ENCODE data around the gene BMPER.
A peak's percentile ranks its signal among the peaks of the same experiment; 100 is the strongest.

Gene BMPER

DNA sequence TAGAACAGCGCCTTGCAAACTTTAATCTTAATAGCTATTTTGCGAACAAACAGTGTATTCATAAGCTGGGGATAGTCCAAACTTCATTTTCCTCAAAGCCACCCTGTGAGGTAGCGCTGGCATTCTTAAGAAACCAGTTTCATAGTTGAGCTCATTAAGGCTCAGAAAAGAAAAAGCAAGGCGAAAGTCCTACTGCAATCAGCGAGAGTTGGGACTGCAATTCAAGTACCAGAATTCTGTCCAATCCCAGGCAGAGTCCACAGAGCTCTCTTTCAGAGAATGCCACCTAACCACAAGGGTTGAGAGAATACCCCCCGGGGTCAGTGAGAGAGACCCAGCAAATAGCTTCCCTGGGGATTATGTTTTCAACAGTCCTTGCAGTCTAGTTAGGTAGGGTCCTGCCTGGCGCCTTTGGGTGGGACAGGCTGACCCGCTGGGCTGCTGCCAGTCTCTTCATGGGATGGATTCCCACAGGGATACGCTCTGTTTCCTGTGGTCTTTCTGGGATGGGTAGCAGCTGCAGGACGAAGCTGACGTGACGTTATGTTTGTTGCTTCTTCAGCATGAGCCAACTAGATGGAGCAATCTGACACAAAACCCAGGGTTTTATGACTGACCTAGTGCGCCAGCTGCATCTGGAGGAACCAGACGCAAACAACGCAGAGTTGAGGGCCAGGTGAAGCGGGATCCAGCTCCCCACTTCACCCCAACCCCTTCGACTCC, 16.0 kb downstream of the BMPER start:
- Mint-ChIP-seq H3K4me1 (ENCODE audit: low read depth in 2 of 2) (no peaks in the 10 kb centered on the region), H3K4me3 (no peak overlapping the region), H3K27ac (no peak overlapping the region), H3K27me3 (peaks cover 33 to 62% of the 10 kb centered on the region in 2 donors), H3K36me3 (ENCODE audit: insufficient read depth) (no peaks in the 10 kb centered on the region), H3K9me3 (no peaks in the 10 kb centered on the region)
- DNase-seq: no peak
- no peak for ATAC-seq (replicated peaks)

DNA sequence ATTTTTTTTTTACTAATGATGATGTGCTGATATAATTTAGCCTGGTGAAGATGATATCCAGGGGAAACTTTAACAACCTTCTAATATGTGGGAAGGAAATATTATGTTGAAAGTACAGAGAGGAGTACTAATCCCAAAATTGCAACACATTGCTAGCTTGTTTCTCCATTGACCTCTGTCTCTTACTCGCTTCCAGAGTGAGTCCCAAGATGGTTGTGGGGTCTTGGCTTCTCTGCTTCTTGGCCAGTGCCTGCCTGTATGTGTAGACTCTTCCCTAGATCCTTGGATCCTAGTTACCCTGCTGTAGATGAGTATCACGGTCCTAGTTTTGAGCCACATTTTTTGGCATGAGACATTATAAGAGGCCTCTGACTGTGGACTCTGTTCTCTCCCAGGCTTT, 17.5 kb downstream of the BMPER start:
- Mint-ChIP-seq H3K4me3 (no peak overlapping the region), H3K27ac (no peak overlapping the region), H3K4me1 (ENCODE audit: low read depth in 2 of 2) (no peaks in the 10 kb centered on the region), H3K9me3 (no peaks in the 10 kb centered on the region), H3K36me3 (ENCODE audit: insufficient read depth) (no peaks in the 10 kb centered on the region), H3K27me3 (peaks cover 33 to 70% of the 10 kb centered on the region in 2 donors)
- DNase-seq (no peak), ATAC-seq (replicated peaks) (no peak)

DNA sequence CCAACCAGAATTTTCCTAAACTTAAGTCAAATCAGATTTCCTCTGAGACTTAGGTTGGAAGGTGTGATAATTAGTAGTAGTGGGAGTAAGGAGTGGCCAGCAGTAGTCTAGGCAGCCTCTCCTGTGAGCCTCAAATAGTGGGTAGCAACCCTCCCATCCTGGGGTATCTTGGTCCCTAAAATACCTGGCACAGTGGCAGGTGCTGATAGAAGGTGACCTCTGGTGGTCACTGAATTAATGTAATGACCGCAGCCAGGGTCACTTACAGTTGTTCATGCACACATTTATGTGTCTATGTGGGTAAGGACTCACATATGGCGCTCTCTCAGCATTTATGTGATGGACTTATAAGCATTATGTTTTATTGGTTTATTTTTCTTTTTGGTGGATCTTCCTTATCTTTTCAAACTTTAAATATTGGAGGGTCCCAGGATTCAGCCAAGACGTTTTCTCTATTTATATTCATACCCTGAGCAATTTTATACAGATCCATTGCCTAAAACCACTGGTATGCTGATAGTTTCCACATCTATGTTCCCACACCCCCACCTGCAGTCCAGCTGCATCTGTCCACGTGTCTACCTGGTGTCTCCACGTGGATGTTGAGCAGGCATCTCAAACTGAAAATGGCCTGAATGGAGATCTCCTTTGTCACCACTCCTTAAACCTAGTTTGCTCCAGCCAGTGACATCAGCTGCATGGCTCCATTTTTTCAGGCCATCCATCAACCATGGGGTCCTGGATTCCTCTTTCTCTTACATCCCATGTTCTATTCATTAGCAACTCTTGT, 18.3 kb downstream of the BMPER start:
- no peak for ATAC-seq (replicated peaks)
- Mint-ChIP-seq H3K4me1 (ENCODE audit: low read depth in 2 of 2) (no peaks in the 10 kb centered on the region), H3K36me3 (ENCODE audit: insufficient read depth) (no peaks in the 10 kb centered on the region), H3K27me3 (peaks cover 33 to 67% of the 10 kb centered on the region in 2 donors), H3K9me3 (no peaks in the 10 kb centered on the region), H3K4me3 (no peak overlapping the region), H3K27ac (no peak overlapping the region)
- no peak for DNase-seq

- H3K36me3 Mint-ChIP-seq (ENCODE audit: insufficient read depth): no peaks in the 10 kb centered on the region
- H3K4me1 Mint-ChIP-seq (ENCODE audit: low read depth in 2 of 2): no peaks in the 10 kb centered on the region
- no peak overlapping the region for H3K4me3 Mint-ChIP-seq
- no peak overlapping the region for H3K27ac Mint-ChIP-seq
- H3K9me3 Mint-ChIP-seq: no peaks in the 10 kb centered on the region
- ATAC-seq (replicated peaks) (no peak), DNase-seq (no peak)
- peaks cover 34 to 68% of the 10 kb centered on the region in 2 donors for H3K27me3 Mint-ChIP-seq
Measured at GRCh38 chr7:33926535-33926934, 21.2 kb downstream of the BMPER start.

DNA sequence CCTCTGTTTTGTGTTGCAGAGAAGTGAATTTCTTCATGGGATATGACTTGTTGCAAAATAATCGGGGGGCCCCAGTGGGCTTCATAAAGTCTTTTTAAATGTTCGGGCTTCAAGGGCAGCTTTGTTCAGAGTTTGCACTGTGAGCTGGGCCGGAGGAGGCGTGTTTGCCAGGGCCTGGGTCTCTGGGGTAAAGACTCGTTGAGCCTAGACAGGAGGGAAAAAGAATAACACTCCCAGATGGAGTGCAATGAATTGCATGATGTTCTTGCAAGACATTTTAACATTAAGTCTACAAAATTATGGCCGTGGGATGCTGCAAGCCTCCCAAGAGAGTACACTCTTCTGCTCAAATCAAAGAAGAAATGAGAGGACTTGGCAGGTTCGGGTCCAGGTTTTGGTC, 23.6 kb downstream of the BMPER start:
- Mint-ChIP-seq H3K4me1 (ENCODE audit: low read depth in 2 of 2) (no peaks in the 10 kb centered on the region), H3K27me3 (peaks cover 27 to 56% of the 10 kb centered on the region in 2 donors), H3K4me3 (no peak overlapping the region), H3K27ac (no peak overlapping the region), H3K9me3 (no peaks in the 10 kb centered on the region), H3K36me3 (ENCODE audit: insufficient read depth) (no peaks in the 10 kb centered on the region)
- no peak for DNase-seq
- no peak for ATAC-seq (replicated peaks)

- no peak overlapping the region for H3K4me3 Mint-ChIP-seq
- DNase-seq (no peak), ATAC-seq (replicated peaks) (no peak)
- no peaks in the 10 kb centered on the region for H3K4me1 Mint-ChIP-seq (ENCODE audit: low read depth in 2 of 2)
- no peaks in the 10 kb centered on the region for H3K36me3 Mint-ChIP-seq (ENCODE audit: insufficient read depth)
- no peak overlapping the region for H3K27ac Mint-ChIP-seq
- no peaks in the 10 kb centered on the region for H3K9me3 Mint-ChIP-seq
- H3K27me3 Mint-ChIP-seq: peaks cover 16 to 48% of the 10 kb centered on the region in 2 donors
Measured at GRCh38 chr7:33932221-33932620, 26.9 kb downstream of the BMPER start.

DNA sequence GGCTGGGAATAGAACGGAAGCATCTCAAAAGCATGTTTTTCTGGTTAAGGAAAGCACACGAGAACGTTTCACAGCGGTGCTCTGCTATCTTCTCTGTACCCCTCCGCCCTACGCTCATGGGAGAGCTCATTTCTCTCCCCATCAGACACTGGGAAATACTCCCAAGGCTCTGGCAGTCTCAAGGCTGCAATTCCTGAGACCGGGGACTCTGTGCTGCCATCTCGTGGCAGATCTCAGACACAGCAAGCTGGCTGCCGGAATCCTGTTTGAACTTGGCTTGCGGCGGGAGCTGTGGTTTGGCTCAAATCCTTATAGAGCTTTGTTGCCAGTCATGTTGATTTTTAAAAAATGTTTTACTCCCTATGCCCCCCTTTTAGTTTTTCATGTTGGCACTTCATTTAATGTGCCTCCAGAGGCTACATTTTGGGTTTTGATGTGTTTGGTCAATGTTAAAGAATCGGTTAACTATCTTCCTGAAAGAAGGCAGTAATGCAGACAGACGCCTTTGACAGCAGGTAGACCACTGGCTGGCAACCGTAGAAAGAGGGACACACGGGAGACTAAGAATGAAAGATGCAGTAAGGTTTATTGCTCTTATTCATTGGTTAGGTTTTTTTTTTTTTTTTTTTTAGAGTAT, 27.6 kb downstream of the BMPER start:
- Mint-ChIP-seq H3K9me3 (no peaks in the 10 kb centered on the region), H3K27ac (no peak overlapping the region), H3K27me3 (peaks cover 16 to 45% of the 10 kb centered on the region in 2 donors), H3K4me3 (no peak overlapping the region), H3K36me3 (ENCODE audit: insufficient read depth) (no peaks in the 10 kb centered on the region), H3K4me1 (ENCODE audit: low read depth in 2 of 2) (no peaks in the 10 kb centered on the region)
- ATAC-seq (replicated peaks): peak; percentile 59
- DNase-seq: peak; percentile 30 to 52 (median 45)

DNA sequence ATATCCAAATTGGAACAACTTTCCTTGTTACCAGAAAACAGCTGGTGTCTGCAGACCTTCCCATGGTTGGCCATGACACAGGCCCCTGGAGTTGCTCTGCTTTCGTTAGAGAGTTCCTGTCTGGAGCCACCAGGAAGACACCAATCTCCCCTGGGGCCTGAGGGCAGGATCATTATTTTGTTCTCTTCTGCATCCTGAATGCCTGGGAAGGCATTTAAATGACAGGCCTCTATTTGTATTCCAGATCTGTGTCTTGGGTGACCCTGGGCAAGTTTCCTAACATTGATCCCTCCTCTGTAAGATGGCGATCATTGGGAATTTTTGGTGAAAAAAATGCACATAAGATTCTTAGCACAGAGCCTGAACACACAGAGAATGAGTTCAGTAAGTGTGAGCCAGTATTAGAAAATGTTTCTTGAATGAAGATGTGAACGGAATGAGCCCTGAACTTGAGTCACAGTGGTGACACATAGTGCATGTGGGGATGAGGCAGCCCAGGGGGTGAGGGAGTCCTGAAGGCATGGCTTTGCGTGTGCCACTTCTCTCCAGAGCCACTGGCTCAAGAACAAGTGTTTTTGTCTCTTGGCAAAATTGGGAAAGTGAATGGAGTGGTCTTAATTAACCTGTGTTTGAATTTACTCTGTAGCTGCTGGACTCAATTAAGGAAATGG, 28.4 kb downstream of the BMPER start:
- Mint-ChIP-seq H3K4me3 (no peak overlapping the region), H3K9me3 (no peaks in the 10 kb centered on the region), H3K36me3 (ENCODE audit: insufficient read depth) (no peaks in the 10 kb centered on the region), H3K4me1 (ENCODE audit: low read depth in 2 of 2) (no peaks in the 10 kb centered on the region), H3K27ac (no peak overlapping the region), H3K27me3 (peaks cover 16 to 43% of the 10 kb centered on the region in 2 donors)
- DNase-seq (no peak), ATAC-seq (replicated peaks) (no peak)

DNA sequence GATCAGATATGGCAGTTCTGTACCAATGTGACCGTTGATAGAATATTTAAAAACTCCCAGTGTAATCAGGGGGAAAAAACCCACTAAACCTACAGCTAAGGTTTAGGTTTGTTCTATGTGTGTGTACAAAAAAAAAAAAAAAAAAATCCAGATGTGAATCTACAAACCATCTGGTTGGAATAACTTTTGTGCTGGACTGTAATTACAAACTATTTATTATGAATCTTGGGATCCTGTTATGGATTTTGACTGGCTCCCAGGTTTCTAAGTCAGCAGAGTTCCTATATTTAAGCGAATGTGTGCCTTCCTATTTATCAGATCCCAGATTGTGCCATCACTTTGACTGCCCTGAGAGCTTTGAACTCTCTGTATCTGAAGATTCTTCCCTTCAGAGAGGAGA, 29.1 kb downstream of the BMPER start:
- Mint-ChIP-seq H3K4me1 (ENCODE audit: low read depth in 2 of 2) (no peaks in the 10 kb centered on the region), H3K4me3 (no peak overlapping the region), H3K9me3 (no peaks in the 10 kb centered on the region), H3K27me3 (peaks cover 16 to 43% of the 10 kb centered on the region in 2 donors), H3K36me3 (ENCODE audit: insufficient read depth) (no peaks in the 10 kb centered on the region), H3K27ac (no peak overlapping the region)
- ATAC-seq (replicated peaks): no peak
- no peak for DNase-seq

- DNase-seq (no peak), ATAC-seq (replicated peaks) (no peak)
- Mint-ChIP-seq H3K4me3 (no peak overlapping the region), H3K36me3 (ENCODE audit: insufficient read depth) (no peaks in the 10 kb centered on the region), H3K9me3 (no peaks in the 10 kb centered on the region), H3K27me3 (peaks cover 14 to 30% of the 10 kb centered on the region in 2 donors), H3K4me1 (ENCODE audit: low read depth in 2 of 2) (no peaks in the 10 kb centered on the region), H3K27ac (no peak overlapping the region)
Measured at GRCh38 chr7:33936503-33936902, 31.2 kb downstream of the BMPER start.

- no peaks in the 10 kb centered on the region for H3K4me1 Mint-ChIP-seq (ENCODE audit: low read depth in 2 of 2)
- no peak for DNase-seq
- no peaks in the 10 kb centered on the region for H3K36me3 Mint-ChIP-seq (ENCODE audit: insufficient read depth)
- no peaks in the 10 kb centered on the region for H3K9me3 Mint-ChIP-seq
- peaks cover 5 to 23% of the 10 kb centered on the region in 2 donors for H3K27me3 Mint-ChIP-seq
- no peak for ATAC-seq (replicated peaks)
- H3K4me3 Mint-ChIP-seq: no peak overlapping the region
- H3K27ac Mint-ChIP-seq: no peak overlapping the region
Measured at GRCh38 chr7:33937871-33938270, 32.5 kb downstream of the BMPER start.

- ATAC-seq (replicated peaks) (no peak), DNase-seq (no peak)
- H3K36me3 Mint-ChIP-seq (ENCODE audit: insufficient read depth): no peaks in the 10 kb centered on the region
- no peaks in the 10 kb centered on the region for H3K4me1 Mint-ChIP-seq (ENCODE audit: low read depth in 2 of 2)
- H3K4me3 Mint-ChIP-seq: no peak overlapping the region
- peaks cover 6 to 15% of the 10 kb centered on the region in 2 donors for H3K27me3 Mint-ChIP-seq
- H3K9me3 Mint-ChIP-seq: no peaks in the 10 kb centered on the region
- no peak overlapping the region for H3K27ac Mint-ChIP-seq
Measured at GRCh38 chr7:33939121-33939520, 33.8 kb downstream of the BMPER start.

GRCh38 chr7:33940503-33940902, 35.2 kb downstream of the BMPER start:
- peaks cover 6 to 10% of the 10 kb centered on the region in 2 donors for H3K27me3 Mint-ChIP-seq
- H3K27ac Mint-ChIP-seq: no peak overlapping the region
- DNase-seq: no peak
- no peaks in the 10 kb centered on the region for H3K36me3 Mint-ChIP-seq (ENCODE audit: insufficient read depth)
- no peak overlapping the region for H3K4me3 Mint-ChIP-seq
- no peaks in the 10 kb centered on the region for H3K9me3 Mint-ChIP-seq
- no peaks in the 10 kb centered on the region for H3K4me1 Mint-ChIP-seq (ENCODE audit: low read depth in 2 of 2)
- no peak for ATAC-seq (replicated peaks)
